MV-4-11 (cell line): Measurements from ENCODE around the gene GGTLC1.
"Not testable (repeated sequence)": the region's sequence is repeated elsewhere in the genome, so short reads cannot be mapped to it uniquely, and the experiment has no call there.

Source experiments
- DNase-seq: peaks from one replicate; lab custom pipeline; 2025; lab: John Stamatoyannopoulos, UW

The GGTLC1 gene

DNA sequence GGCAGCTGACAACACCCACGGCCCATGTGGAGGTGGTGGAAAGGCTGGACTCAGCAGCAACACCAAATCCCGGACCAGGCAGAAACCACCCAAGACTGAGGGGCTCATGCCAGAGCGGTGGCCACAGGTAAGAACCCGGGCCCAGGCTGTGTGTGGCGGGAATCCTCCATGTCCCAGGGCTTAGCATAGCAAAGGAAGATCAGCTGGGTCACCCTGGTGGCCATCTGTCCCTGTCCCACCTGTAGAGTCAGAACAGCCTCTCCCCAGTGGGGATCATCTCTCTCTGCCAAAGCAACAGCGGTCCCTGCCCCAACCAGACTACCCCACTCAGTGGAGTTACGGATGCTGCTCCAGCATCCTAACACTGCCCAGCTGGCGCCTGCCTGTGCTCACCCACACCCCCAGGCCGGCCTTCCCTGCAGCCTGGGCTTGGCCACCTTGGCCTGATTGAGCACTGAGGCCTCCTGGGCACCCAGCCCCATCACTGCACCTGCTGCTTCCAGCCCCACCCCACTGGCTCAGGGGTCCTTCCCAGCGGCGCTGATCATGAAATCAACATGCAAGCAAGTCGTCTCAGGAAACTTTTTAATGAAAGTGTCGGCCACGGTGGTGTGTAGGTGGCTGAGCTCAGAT lies 5.5 kb upstream of the GGTLC1 start:
- DNase-seq: not testable (repeated sequence)

GRCh38 chr20:23993440-23993839 lies 4.9 kb upstream of the GGTLC1 start:
- DNase-seq: not testable (repeated sequence)

GRCh38 chr20:23990296-23990695 lies 1.7 kb upstream of the GGTLC1 start:
- not testable (repeated sequence) for DNase-seq

- DNase-seq: not testable (repeated sequence)
Observed at GRCh38 chr20:23988966-23989365, 387 bp upstream of the GGTLC1 start.

GRCh38 chr20:23986716-23987115 lies 1.9 kb downstream of the GGTLC1 start:
- not testable (repeated sequence) for DNase-seq

GRCh38 chr20:23986310-23986709 lies 2.3 kb downstream of the GGTLC1 start:
- DNase-seq: not testable (repeated sequence)

DNA sequence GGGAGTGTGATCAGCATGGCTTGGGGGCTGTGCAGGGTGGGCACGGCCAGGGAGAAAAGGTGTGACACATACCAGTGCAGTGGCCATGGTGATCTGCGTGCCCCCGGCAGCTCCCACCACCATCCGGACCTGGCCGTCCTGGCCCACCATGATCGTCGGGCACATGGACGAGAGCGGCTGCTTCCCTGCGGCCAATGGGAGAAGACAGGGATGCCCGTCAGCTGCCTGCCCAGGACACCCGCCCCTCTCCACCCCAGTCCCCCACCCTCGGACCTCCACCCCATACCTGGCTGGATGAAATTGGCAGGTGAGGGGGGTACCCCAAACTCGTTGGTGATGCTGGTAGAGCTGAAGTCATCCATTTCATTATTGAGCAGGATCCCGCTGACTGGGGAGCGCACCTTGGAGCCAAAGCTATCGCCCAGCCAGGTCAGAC lies 2.8 kb downstream of the GGTLC1 start:
- DNase-seq: not testable (repeated sequence)

- not testable (repeated sequence) for DNase-seq
Observed at GRCh38 chr20:23985066-23985789, 3.4 kb downstream of the GGTLC1 start.

- DNase-seq: not testable (repeated sequence)
Observed at GRCh38 chr20:23984476-23985023, 4.0 kb downstream of the GGTLC1 start.

DNA sequence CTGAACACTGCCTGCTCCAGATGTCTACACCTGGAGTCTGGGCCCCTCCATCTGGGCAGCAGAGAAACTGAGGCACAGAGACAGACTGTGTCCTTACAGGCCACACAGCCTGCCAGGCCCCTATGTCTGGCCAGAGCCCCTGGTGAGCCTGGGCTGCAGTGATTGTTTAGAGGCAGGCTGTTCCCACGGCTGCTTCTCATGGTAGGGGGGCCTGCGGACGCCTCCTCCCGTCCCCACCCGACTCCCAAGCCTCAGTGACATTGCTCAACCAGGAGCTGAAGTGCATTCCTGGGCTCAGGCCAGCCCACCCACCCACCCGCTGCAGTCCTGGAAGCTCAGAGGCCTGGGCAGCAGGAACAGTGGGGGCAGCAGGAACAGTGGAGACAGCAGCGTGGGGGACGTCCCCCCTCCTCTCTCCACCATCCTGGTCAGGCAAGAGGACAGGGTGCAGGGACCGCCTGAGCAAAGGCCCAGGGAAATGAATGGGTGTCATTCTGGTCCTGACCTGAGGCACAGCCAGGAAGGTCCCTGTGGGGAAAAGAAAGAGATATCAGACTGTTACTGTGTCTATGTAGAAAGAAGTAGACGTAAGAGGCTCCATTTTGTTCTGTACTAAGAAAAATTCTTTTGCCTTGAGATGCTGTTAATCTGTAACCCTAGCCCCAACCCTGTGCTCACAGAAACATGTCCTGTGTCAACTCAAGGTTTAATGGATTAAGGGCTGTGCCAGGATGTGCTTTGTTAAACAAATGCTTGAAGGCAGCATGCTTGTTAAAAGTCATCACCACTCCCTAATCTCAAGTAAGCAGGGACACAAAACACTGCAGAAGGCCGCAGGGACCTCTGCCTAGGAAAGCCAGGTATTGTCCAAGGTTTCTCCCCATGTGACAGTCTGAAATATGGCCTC lies 6.2 kb downstream of the GGTLC1 start:
- DNase-seq: not testable (repeated sequence)

GRCh38 chr20:23981526-23981925 lies 7.1 kb downstream of the GGTLC1 start:
- not testable (repeated sequence) for DNase-seq

GRCh38 chr20:23981014-23981413 lies 7.6 kb downstream of the GGTLC1 start:
- DNase-seq: not testable (repeated sequence)

- DNase-seq: not testable (repeated sequence)
Observed at GRCh38 chr20:23979899-23980811, 8.4 kb downstream of the GGTLC1 start.

DNA sequence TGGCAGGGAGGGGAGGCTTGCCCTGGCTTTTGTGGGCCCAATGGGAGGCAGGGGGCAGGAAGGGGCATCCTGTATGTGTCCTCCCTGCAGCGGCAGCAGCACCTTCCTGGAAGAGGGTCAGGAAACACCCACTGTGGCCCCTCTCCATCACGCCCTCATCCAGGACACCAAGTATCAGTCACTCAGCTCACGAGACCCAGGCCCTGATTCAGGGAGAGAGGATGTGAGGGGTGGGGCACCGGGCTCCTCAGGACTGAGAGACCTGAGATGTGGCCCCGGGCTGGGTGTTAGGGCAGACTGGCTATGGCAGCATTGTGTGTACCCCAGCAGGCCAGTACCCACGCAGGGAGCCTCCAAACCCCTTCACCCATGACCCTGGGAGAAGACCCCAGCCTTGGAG lies 9.2 kb downstream of the GGTLC1 start:
- DNase-seq: not testable (repeated sequence)

DNA sequence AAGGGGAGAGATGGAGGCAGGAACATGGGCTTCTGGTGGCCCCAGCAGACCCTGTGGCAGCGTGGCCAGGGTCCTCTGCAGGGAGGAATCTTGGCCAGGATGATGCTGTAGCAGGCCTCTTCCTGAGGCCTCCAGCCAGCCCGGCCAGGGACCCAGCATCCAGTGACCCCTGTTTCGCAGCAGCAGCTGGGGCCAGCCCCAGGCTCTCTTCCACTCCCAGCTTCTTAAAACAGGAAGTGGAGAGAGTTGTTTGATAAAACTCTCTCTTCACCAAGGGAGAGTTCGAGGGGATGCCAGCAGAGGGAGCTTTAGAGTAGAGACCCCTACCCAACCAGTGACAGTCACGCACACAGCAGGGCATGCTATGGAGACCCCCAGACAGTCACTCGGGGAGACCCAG lies 10.1 kb downstream of the GGTLC1 start:
- DNase-seq: peak; percentile 16

DNA sequence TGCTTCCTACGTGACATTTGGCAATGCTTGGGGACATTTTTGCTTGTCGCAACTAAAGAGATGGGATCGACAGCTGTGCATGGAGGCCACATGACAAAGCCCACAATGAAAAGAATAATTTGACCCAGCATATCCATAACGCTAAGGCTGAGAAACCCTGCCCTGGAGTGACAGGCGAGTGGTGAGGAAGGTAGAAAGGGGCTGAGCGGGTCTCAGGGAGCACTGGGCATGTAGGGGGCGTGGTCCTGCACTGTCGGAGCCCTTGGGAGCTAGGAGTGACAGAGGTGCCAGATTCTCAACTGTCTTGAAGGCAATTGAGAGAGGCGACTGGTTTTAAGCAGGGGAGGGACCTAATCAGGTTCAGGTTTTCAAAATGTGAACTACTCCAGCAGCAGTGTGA lies 13.6 kb downstream of the GGTLC1 start:
- DNase-seq: no peak

DNA sequence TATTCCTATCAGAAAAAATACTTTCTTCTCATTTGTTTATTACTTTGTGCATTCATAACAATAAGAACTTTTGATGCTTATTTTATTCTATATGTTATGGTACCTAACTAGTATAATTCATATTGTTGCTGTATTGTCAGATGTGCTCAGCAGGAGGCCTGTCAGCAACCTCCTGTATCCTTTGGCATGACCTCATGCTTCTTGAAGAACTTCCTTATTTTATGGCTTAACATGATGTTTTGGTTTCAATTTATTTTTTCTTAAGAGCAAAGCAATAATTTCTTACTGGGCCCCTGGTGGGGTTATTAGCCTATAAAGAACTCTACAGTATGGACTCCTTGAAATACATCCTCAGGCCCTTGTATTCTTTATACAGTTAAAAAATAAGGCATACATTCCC lies 17.3 kb downstream of the GGTLC1 start:
- peak; percentile 35 for DNase-seq

DNA sequence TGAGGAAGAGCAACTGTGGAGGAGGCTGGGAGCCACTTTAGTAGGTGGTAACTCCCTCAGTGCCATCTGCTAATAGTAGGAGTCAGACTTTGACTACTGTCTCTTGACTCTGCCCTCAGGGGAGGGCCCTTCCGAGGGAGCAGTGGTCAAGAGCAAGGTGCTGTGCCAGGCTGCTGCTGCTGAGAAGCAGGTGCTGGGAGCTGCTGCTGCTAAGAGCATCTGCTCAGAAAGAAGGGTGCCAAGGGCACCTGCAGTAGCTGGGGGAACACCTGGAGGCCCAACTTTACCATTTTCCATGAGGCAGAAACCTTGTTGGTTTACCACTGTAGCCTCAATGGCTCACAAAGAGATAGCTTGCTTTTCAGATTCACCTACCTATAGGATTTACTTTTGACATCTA lies 18.5 kb downstream of the GGTLC1 start:
- DNase-seq: no peak

DNA sequence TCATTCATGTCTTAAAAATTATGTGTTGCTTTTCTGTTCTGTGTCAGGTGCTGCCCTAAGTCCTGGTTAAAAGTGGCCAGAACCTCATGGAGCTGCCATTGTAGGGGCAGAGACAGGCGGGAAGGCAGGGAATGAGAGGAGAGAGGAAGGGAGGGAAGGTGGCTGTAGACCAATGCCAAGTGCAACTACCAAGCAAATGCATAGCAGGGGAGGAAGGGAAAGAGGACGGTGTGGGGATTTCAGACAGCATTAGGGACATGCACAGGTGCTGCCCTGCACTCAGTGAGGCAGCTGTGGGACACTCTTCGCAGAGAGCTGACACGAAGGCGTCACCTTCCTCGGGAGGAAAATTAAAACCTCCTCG lies 21.0 kb downstream of the GGTLC1 start:
- DNase-seq: no peak

- DNase-seq: no peak
Observed at GRCh38 chr20:23966927-23967615, 21.5 kb downstream of the GGTLC1 start.

DNA sequence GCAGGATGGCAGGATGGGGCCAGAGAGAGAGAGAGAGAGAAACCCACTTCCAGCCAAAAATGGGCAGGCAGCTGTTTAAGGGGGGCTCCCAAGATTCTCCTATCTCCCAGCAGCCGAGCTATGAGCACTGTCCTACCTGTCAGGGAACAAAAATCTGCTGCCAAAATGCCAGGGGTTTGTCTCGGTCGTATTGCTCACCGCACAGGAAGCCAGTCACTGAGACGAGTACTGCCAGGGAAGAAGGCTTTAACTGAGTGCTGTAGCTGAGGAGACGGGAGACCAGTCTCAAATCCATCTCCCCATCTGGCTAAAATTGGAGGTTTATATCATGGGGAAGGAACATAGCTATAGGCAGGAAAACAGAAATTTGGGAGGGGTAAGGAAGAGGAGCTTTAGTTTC lies 22.3 kb downstream of the GGTLC1 start:
- DNase-seq: no peak
